ENCODE results near the gene PALLD. TPM values are rescaled to one million over a fixed set of nuclear protein-coding genes. Genes with fewer than 3 reads are reported as not detected.

PALLD gene
- polyA plus RNA-seq, 1 donor (not counting 4 experiments of a cell fraction or from before 2014, with no cell fraction given): 136 TPM

- dilution Hi-C loops (cut with MboI; ENCODE audit: extremely low pct_ligation_motif_present, low sequenced_read_pairs): no loop called here
- Histone ChIP-seq H3K79me2 (ENCODE audit: control insufficient read depth, insufficient read depth, low read length) (peaks cover 93% of the 10 kb centered on the region), H3K9me1 (ENCODE audit: control insufficient read depth, extremely low read depth, insufficient read depth, low read length) (no peaks in the 10 kb centered on the region), H3K9ac (ENCODE audit: control insufficient read depth, extremely low read depth, insufficient read depth, low read length) (no peak overlapping the region), H4K20me1 (ENCODE audit: control insufficient read depth, extremely low read depth, insufficient read depth, low read length) (no peaks in the 10 kb centered on the region), H3K4me1 (ENCODE audit: control insufficient read depth, extremely low read depth, insufficient read depth, low read length) (peaks cover 13% of the 10 kb centered on the region), H3K27ac (ENCODE audit: control insufficient read depth, insufficient read depth, low read length) (no peak overlapping the region), H3K4me3 (ENCODE audit: control insufficient read depth in 2 of 3, extremely low read depth in 1 of 3, insufficient read depth in 2 of 3, low read depth in 1 of 3, low read length in 3 of 3) (no peak overlapping the region), H3K27me3 (ENCODE audit: control insufficient read depth, extremely low read depth, insufficient read depth, low read length) (no peaks in the 10 kb centered on the region), H2AFZ (ENCODE audit: control insufficient read depth, low read length) (no peak overlapping the region), H3K4me2 (ENCODE audit: control insufficient read depth, extremely low read depth, insufficient read depth, low read depth, low read length) (no peak overlapping the region), H3K36me3 (ENCODE audit: control insufficient read depth in 2 of 2, extremely low read depth in 1 of 2, insufficient read depth in 2 of 2, low read length in 2 of 2) (peaks cover 17 to 25% of the 10 kb centered on the region in 2 experiments), H3K9me3 (ENCODE audit: control insufficient read depth, low read depth, low read length) (no peaks in the 10 kb centered on the region)
- TF ChIP-seq EZH2 (IDR thresholded peaks at IDR 0.05; ENCODE audit: low read length) (no peak), CTCF (optimal IDR thresholded peaks at IDR 0.05 in 1 of 3, IDR thresholded peaks at IDR 0.05 in 1 of 3, conservative IDR thresholded peaks at IDR 0.05 in 1 of 3; ENCODE audit: extremely low read depth in 1 of 3, insufficient read depth in 2 of 3, low read length in 3 of 3) (no peak)
- no peak for FAIRE-seq
- no peak for DNase-seq (ENCODE audit: low read depth, low spot score)
These were observed 356.9 kb downstream of the PALLD start for GRCh38 chr4:168853770-168854169.

DNA sequence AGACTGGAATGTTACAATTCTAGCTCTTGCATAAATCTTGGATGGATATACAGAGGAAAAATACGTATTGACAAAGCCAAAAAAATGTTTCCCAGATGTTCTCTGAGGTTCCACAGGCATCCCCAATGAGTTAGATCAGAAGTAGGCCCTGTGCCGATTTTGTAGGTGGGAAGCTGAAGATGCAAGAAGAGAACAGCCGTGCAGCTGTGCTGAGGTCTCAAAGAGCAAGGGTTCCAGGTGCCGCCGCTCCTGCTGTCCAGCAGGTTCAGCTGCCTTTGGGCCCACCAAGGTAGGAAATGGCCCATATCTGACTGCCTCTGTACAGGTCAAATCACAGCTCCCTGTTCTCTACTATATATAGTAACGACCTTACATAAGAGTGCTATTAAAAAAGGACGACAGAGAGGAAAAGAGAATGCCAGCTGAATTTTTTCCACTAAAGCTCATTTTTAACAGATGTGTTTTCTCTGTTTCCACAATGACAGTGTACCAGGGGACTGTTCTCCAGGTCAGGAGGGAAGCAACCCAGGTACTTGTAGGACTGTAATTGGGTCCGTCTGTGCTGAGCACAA is 357.6 kb downstream of the PALLD start:
- dilution Hi-C loops (cut with MboI; ENCODE audit: extremely low pct_ligation_motif_present, low sequenced_read_pairs): no loop called here
- Histone ChIP-seq H2AFZ (ENCODE audit: control insufficient read depth, low read length) (no peak overlapping the region), H3K9me1 (ENCODE audit: control insufficient read depth, extremely low read depth, insufficient read depth, low read length) (no peaks in the 10 kb centered on the region), H4K20me1 (ENCODE audit: control insufficient read depth, extremely low read depth, insufficient read depth, low read length) (peaks cover 6% of the 10 kb centered on the region), H3K79me2 (ENCODE audit: control insufficient read depth, insufficient read depth, low read length) (peaks cover 93% of the 10 kb centered on the region), H3K4me3 (ENCODE audit: control insufficient read depth in 2 of 3, extremely low read depth in 1 of 3, insufficient read depth in 2 of 3, low read depth in 1 of 3, low read length in 3 of 3) (no peak overlapping the region), H3K4me1 (ENCODE audit: control insufficient read depth, extremely low read depth, insufficient read depth, low read length) (peaks cover 8% of the 10 kb centered on the region), H3K9me3 (ENCODE audit: control insufficient read depth, low read depth, low read length) (no peaks in the 10 kb centered on the region), H3K9ac (ENCODE audit: control insufficient read depth, extremely low read depth, insufficient read depth, low read length) (no peak overlapping the region), H3K4me2 (ENCODE audit: control insufficient read depth, extremely low read depth, insufficient read depth, low read depth, low read length) (no peak overlapping the region), H3K36me3 (ENCODE audit: control insufficient read depth in 2 of 2, extremely low read depth in 1 of 2, insufficient read depth in 2 of 2, low read length in 2 of 2) (peaks cover 21 to 32% of the 10 kb centered on the region in 2 experiments), H3K27ac (ENCODE audit: control insufficient read depth, insufficient read depth, low read length) (no peak overlapping the region), H3K27me3 (ENCODE audit: control insufficient read depth, extremely low read depth, insufficient read depth, low read length) (no peaks in the 10 kb centered on the region)
- FAIRE-seq (no peak), DNase-seq (ENCODE audit: low read depth, low spot score) (no peak)
- TF ChIP-seq CTCF (optimal IDR thresholded peaks at IDR 0.05 in 1 of 3, IDR thresholded peaks at IDR 0.05 in 1 of 3, conservative IDR thresholded peaks at IDR 0.05 in 1 of 3; ENCODE audit: extremely low read depth in 1 of 3, insufficient read depth in 2 of 3, low read length in 3 of 3): no peak
- no peak for TF ChIP-seq EZH2 (IDR thresholded peaks at IDR 0.05; ENCODE audit: low read length)

All from keratinocyte (primary cell).